ENCODE results near the gene OCEL1.
"Not testable (repeated sequence)": the region's sequence is repeated elsewhere in the genome, so short reads cannot be mapped to it uniquely, and the experiment has no call there.

OCEL1 gene

DNA sequence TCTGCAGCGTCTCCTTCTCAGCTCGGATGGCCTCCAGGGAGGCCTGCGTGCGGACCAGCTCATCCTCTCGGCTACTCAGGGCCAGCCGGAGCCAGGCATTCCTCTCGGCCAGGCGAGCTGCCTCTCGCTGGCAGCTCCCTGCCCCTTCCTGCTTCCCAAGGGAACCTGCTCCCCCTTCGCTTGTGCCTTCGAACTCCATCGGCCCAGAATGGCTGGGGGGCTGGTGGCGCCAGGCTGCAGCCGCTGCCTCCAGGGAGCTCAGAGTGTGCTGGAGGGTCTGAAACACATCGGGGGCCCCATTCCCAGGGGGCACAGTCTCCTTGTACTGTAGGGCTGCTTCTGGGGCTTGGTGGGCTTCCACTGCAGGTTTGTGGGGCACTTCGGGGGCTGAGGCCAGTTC, 36.5 kb downstream of the OCEL1 start:
- TF ChIP-seq, protein P1, sequence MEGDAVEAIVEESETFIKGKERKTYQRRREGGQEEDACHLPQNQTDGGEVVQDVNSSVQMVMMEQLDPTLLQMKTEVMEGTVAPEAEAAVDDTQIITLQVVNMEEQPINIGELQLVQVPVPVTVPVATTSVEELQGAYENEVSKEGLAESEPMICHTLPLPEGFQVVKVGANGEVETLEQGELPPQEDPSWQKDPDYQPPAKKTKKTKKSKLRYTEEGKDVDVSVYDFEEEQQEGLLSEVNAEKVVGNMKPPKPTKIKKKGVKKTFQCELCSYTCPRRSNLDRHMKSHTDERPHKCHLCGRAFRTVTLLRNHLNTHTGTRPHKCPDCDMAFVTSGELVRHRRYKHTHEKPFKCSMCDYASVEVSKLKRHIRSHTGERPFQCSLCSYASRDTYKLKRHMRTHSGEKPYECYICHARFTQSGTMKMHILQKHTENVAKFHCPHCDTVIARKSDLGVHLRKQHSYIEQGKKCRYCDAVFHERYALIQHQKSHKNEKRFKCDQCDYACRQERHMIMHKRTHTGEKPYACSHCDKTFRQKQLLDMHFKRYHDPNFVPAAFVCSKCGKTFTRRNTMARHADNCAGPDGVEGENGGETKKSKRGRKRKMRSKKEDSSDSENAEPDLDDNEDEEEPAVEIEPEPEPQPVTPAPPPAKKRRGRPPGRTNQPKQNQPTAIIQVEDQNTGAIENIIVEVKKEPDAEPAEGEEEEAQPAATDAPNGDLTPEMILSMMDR (IDR thresholded peaks at IDR 0.05; ENCODE audit: extremely low read depth, missing control alignments): no peak
- no peak for DNase-seq (ENCODE audit: low spot score)

DNA sequence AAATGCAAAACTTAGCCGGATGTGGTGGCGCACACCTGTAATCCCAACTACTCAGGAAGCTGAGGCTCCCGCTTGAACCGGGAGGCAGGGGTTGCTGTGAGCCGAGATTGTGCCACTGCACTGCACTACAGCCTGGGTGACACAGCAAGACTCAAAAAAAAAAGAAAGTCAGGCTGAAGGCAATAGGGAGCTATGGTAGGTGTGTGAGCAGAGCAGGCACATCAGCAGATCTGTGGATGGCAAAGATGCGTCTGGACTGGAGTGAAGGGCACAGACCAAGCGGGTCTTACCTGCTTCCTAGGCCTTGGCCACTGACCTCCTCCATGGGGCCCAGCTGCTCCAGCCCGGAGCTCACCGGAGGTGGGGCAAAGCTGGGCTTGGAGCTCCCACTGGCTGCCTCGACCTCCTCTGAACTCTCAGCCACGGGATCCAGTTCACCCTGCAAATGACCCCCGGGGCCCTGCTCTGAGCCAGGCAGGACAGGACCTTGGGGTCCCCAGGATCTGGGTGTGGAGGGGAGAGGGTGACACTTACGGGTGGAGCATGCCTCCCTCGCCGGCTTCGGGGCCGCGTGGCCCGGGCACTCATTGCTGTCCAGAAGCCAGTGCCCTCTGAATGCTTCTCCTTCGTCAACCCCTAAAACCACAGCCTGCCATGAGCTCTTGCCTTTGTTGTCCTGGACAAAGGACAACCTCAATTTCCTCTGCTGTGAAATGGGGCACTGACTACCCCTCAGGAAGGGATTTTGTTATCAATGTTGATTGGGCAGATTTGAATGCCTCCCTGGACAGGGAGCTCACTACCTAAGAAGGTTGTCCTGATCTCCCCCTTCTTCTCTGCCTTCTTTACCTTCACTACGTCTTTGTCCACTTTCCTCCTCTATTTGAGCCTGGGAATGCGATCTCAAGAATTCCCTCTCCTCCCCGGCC, 38.0 kb downstream of the OCEL1 start:
- TF ChIP-seq, protein P1 (IDR thresholded peaks at IDR 0.05; ENCODE audit: extremely low read depth, missing control alignments): no peak
- no peak for DNase-seq (ENCODE audit: low spot score)

DNA sequence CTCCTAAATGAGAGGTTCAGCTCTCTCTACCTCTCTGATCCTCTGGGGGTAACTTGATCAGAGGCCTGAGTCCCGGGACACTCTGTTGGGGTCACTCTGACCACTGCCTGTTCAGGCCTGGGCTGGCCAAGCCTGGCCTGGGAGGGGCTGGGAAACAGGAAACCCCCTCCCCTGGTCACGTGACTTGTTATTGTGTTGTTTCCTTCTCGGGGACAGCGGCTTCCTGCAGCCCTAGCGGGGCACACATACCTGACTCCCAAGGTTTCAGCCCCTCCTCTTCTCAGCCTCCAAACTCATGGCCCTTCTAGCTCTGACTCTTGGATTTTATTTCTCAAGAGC, 38.6 kb downstream of the OCEL1 start, which contains the start of gene USHBP1:
Gene USHBP1, minus strand, starts transcription at position 105 of the 339 bp plus-strand sequence. CDS start 446 bp downstream, outside the sequence.
- TF ChIP-seq, protein P1 (IDR thresholded peaks at IDR 0.05; ENCODE audit: extremely low read depth, missing control alignments): no peak
- no peak for DNase-seq (ENCODE audit: low spot score)

DNA sequence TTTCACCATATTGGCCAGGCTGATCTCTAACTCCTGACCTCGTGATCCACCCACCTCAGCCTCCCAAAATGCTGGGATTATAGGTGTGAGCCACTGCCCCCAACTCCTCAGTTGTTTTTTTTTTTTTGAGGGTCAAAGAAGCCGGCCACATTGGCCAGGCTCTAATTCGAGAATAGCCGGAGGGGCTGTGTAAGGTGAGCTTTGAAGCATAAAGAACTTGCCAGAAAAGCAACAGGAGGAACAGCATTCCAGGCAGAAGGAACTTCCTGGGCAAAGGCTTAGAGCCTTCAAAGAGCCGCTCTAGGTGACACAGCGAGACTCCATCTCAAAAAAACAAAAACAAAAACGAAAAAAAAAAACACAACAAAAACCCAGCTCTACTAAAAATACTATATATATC, 40.0 kb downstream of the OCEL1 start:
- no peak for DNase-seq (ENCODE audit: low spot score)
- TF ChIP-seq, protein P1 (IDR thresholded peaks at IDR 0.05; ENCODE audit: extremely low read depth, missing control alignments): no peak

DNA sequence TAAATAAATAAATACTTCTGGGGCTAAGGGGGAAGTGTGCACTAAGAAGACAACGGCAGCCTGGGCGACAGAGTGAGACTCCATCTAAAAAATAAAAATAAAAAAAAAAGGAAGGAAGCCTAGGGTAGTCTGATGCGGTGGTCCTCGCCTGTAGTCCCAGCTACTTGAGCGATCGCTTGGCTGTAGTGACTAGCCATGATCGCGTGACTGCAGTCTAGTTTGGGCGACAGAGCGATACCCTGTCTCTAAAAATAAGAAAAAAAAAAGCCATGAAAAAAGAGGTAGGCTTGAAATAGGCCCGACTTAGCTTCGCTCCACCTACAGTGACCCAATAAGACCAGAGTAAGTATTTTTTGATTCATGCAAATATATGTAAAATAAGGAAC, 40.6 kb downstream of the OCEL1 start:
- no peak for DNase-seq (ENCODE audit: low spot score)
- TF ChIP-seq, protein P1 (IDR thresholded peaks at IDR 0.05; ENCODE audit: extremely low read depth, missing control alignments): no peak

DNA sequence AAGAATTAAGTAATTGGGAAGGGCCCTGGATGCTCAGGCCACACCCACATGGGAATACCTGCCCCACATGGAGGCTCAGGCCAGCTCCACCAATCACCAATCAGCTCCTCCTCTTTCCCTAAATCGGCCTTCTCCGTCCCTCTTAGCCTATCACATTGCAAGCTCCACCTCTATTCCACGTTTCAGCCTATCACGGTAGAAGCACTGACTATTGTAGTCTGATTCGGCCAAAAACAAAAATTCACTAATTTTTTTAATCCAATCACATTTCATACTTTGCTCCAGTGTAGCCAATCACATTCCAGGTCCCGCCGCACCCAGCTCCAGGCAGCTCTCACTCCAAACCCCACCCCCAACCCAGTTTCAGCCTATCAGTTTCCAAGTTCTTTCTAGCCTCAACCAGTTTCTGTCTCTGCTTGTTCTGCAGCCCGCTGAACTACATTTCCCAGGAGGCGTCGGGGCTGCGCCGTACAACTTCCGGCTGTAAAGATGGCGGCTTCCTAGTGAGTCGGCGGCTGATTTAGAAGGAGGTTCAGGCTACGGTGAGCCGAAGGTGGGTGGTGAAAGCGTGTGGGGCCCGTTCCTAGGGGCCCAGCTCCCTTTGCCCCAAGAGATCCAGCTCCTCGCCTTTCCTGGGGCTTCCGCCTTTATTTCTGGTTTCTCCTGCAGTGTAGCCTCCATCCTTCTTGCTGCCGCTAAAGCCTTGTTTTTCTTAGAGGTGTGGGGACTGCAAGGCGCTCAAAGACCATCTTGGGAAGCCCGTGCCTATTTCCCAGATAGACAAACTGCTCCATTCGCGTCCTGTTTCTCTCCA, 41.2 kb downstream of the OCEL1 start, which contains the start of gene BABAM1:
Gene BABAM1, plus strand, starts transcription at position 469 of the 814 bp plus-strand sequence. CDS start 1,364 bp downstream, outside the sequence.
- TF ChIP-seq, protein P1 (IDR thresholded peaks at IDR 0.05; ENCODE audit: extremely low read depth, missing control alignments): no peak
- DNase-seq (ENCODE audit: low spot score): peak; percentile 98

DNA sequence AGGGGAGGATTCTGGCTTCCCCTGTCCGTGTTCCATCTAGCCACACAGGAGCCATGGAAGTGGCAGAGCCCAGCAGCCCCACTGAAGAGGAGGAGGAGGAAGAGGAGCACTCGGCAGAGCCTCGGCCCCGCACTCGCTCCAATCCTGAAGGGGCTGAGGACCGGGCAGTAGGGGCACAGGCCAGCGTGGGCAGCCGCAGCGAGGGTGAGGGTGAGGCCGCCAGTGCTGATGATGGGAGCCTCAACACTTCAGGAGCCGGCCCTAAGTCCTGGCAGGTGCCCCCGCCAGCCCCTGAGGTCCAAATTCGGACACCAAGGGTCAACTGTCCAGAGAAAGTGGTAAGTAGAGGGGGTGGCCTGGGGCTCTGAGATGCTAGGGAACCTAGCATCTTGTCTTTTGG, 42.7 kb downstream of the OCEL1 start:
- no peak for DNase-seq (ENCODE audit: low spot score)
- TF ChIP-seq, protein P1 (IDR thresholded peaks at IDR 0.05; ENCODE audit: extremely low read depth, missing control alignments): no peak

DNA sequence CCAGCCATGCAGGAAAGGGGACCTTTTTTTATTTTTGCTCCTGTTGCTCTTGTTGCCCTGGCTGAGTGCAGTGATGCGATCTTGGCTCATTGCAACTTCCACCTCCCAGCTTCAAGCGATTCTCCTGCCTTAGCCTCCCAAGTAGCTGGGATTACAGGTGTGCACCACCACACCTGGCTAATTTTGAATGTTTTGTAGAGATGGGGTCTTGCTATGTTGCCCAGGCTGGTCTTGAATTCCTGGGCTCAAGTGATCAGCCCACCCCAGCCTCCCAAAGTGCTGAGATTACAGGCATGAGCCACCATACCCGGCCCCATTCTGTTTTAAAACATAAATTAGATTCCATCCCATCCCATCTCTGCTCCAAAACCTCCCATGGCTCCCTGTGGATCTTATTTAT, 48.9 kb downstream of the OCEL1 start:
- not testable (repeated sequence) for DNase-seq (ENCODE audit: low spot score)

All from GM20000 (cell line).